ENCODE measurements around the gene EMSY.

The EMSY gene

GRCh38 chr11:76448506-76448905 lies 3.7 kb downstream of the EMSY start:
- Histone ChIP-seq H3K9ac (no peak overlapping the region), H3K4me2 (no peak overlapping the region), H3K27ac (no peak overlapping the region), H3K36me3 (ENCODE audit: insufficient read depth) (no peaks in the 10 kb centered on the region), H4K20me1 (ENCODE audit: insufficient read depth) (no peaks in the 10 kb centered on the region), H2AFZ (ENCODE audit: low read depth) (no peak overlapping the region), H3K4me3 (IDR thresholded peaks at IDR 0.05; ENCODE audit: insufficient read depth, low read depth, low read length) (no peak overlapping the region), H3K79me2 (ENCODE audit: insufficient read depth, low read depth) (peaks cover 18% of the 10 kb centered on the region), H3K4me1 (ENCODE audit: low read depth, poor library complexity, severe bottlenecking) (peaks cover 11% of the 10 kb centered on the region), H3K27me3 (ENCODE audit: insufficient read depth, low read depth) (no peaks in the 10 kb centered on the region)
- TF ChIP-seq CTCF (conservative IDR thresholded peaks at IDR 0.05; ENCODE audit: low read depth, low read length): no peak

DNA sequence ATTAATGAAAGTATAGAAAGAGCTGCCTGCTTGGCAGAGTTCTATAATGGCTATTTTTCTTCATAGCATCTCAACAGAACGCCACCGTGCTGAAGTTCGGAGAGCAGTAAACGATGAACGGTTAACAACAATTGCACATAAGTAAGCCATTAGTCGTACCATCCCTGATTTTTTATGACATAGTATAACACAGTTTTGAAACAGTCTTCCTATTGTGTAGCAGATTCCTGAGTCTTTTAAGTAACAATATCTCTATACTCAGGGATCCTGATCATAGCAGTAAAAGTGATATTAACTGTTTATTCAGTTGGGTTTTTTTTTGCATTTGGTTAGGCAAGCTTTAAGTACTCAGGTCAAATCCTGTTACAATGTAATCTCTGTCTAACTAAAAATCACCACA lies 8.4 kb downstream of the EMSY start:
- no peaks in the 10 kb centered on the region for H4K20me1 ChIP-seq (ENCODE audit: insufficient read depth)
- no peak overlapping the region for H3K27ac ChIP-seq
- no peaks in the 10 kb centered on the region for H3K27me3 ChIP-seq (ENCODE audit: insufficient read depth, low read depth)
- TF ChIP-seq CTCF (conservative IDR thresholded peaks at IDR 0.05; ENCODE audit: low read depth, low read length): no peak
- no peak overlapping the region for H3K4me2 ChIP-seq
- no peak overlapping the region for H2AFZ ChIP-seq (ENCODE audit: low read depth)
- H3K4me1 ChIP-seq (ENCODE audit: low read depth, poor library complexity, severe bottlenecking): no peaks in the 10 kb centered on the region
- no peak overlapping the region for H3K9ac ChIP-seq
- no peaks in the 10 kb centered on the region; the same call in 1 of the 2 replicates for H3K79me2 ChIP-seq (ENCODE audit: insufficient read depth, low read depth)
- no peaks in the 10 kb centered on the region for H3K36me3 ChIP-seq (ENCODE audit: insufficient read depth)
- H3K4me3 ChIP-seq (IDR thresholded peaks at IDR 0.05; ENCODE audit: insufficient read depth, low read depth, low read length): no peak overlapping the region

DNA sequence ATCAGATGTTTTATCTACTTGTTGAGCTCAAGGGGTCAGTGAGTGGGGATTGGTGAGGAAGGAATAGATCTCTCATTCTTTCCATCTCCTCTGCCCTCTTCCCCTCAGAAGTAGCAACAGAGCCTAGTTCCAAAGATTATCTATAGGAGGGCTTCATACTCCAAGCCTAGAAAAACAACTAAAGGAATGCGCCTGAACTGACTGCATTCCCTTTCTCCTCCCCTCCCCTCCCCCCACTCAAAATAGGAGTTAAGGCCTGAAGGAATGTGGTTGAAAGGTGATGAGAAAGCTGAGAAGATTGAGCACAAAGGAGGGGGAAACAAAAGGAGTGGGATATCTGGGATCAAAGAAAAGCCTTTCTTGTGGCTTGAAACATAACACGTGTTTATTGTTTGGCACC lies 10.5 kb downstream of the EMSY start:
- H3K4me2 ChIP-seq: no peak overlapping the region
- H3K27ac ChIP-seq: no peak overlapping the region
- H3K9ac ChIP-seq: no peak overlapping the region
- H4K20me1 ChIP-seq (ENCODE audit: insufficient read depth): no peaks in the 10 kb centered on the region
- H3K4me1 ChIP-seq (ENCODE audit: low read depth, poor library complexity, severe bottlenecking): no peaks in the 10 kb centered on the region
- H2AFZ ChIP-seq (ENCODE audit: low read depth): no peak overlapping the region
- no peaks in the 10 kb centered on the region for H3K27me3 ChIP-seq (ENCODE audit: insufficient read depth, low read depth)
- no peak overlapping the region for H3K4me3 ChIP-seq (IDR thresholded peaks at IDR 0.05; ENCODE audit: insufficient read depth, low read depth, low read length)
- no peaks in the 10 kb centered on the region for H3K36me3 ChIP-seq (ENCODE audit: insufficient read depth)
- no peak for TF ChIP-seq CTCF (conservative IDR thresholded peaks at IDR 0.05; ENCODE audit: low read depth, low read length)
- H3K79me2 ChIP-seq (ENCODE audit: insufficient read depth, low read depth): no peaks in the 10 kb centered on the region; the same call in 1 of the 2 replicates

DNA sequence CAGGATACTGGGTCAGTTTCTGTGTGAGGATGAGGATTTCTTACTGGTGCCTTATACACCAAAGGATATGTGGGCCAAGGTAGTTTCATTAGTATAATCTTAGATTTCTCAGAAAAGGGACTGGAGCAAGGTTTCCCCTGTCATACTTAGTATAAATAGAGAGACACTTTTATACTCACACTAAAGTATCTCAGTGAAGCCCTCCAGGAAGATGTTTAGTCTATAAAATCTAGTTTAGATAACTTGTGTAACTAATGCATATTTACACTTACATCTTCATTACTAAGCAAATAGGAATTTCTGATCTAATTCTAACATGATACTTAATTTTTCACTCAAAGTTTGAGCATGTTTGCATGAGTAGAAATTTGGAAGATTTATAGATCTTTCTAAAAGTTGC lies 11.1 kb downstream of the EMSY start:
- no peak for TF ChIP-seq CTCF (conservative IDR thresholded peaks at IDR 0.05; ENCODE audit: low read depth, low read length)
- Histone ChIP-seq H4K20me1 (ENCODE audit: insufficient read depth) (no peaks in the 10 kb centered on the region), H3K36me3 (ENCODE audit: insufficient read depth) (no peaks in the 10 kb centered on the region), H3K9ac (no peak overlapping the region), H3K4me1 (ENCODE audit: low read depth, poor library complexity, severe bottlenecking) (no peaks in the 10 kb centered on the region), H3K27me3 (ENCODE audit: insufficient read depth, low read depth) (no peaks in the 10 kb centered on the region), H3K4me2 (no peak overlapping the region), H3K27ac (no peak overlapping the region), H2AFZ (ENCODE audit: low read depth) (no peak overlapping the region), H3K4me3 (IDR thresholded peaks at IDR 0.05; ENCODE audit: insufficient read depth, low read depth, low read length) (no peak overlapping the region), H3K79me2 (ENCODE audit: insufficient read depth, low read depth) (no peaks in the 10 kb centered on the region)

Measured in KMS-11 (cell line).